Stimulated activated CD8-positive, alpha-beta memory T cell treated with anti-CD3 and anti-CD28 coated beads, Interleukin-7, amount 100 ng/mL, for 48 hours (primary cell): Measurements from ENCODE around the gene CDC5L.

Experiments used
- DNase-seq, 2 donors: peaks; one replicate each; pipeline ENCODE4 v3.0.0-alpha.2; 2020; ENCODE audit warnings: low read depth in 1 of 2; ENCODE audit errors: extremely low read depth in 1 of 2

Gene CDC5L

DNA sequence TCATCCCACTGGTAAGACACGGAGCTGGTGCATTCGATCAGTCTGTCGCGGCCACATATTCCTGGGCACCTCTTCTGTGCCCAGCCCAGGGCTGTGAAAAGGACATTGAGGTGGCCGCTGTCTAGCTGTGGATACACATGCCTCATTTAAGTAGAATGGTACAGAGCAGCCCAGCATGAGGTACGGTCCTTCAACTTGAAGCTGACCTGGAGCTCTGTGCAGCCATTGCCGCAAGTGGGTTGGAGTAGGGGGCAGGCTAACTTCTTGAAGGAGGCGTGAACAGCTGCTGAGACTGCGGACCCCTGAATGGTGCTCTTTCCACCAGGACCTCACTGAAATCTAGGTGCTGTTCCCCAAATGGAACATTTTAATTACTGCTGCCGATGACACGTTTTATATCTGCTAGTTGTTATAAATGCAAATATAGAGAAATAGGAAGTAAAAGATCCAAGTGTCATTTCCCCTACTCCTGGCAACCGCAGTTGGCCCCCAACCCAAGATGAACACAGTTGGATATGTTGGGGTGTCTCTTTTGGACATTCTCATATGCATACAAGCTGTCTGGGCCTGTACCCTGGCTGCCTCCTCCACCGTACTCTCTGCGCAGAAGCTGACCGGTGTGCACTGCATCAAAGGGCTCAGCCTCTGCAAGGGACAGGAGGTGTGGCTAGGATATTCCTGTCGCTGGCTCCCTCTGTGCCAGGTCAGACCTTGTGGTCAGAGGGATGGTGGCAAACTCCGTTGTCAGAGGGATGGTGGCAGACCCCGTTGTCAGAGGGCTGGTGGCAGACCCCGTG, 86.1 kb downstream of the CDC5L start:
- no peak for DNase-seq

DNA sequence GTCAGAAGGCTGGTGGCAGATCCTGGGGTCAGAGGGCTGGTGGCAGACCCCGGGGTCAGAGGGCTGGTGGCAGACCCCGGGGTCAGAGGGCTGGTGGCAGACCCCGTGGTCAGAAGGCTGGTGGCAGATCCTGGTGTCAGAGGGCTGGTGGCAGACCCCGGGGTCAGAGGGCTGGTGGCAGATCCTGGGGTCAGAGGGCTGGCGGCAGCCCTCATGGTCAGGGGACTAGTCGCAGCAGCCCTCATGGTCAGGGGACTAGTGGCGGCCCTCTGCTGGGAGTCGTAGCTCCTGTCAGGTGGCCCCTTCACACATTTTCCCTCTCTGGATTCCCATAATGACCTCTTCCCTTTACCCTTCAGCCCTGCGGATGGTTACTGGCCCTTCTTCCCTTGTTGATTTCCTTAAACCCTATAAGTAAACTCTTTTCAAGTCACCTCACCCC, 86.7 kb downstream of the CDC5L start:
- no peak for DNase-seq

DNA sequence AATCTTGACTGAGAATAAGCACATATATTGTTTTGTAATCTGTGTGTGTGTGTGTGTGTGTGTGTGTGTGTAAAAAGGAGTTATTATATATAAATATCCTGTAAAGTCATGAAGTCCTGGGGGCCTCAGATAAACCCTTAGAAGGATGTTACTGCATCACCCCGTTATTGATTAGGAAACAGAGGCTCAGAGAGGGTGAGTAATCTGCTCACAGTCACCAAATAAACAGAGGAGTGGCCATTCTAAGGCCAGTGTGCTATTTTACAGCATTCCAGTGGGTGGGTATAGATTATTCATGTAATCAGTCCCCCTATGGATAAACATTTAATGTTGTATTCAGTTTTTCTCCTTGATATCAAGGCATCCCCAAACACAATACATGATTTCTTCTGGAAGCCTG, 87.1 kb downstream of the CDC5L start:
- DNase-seq, result no peak

DNA sequence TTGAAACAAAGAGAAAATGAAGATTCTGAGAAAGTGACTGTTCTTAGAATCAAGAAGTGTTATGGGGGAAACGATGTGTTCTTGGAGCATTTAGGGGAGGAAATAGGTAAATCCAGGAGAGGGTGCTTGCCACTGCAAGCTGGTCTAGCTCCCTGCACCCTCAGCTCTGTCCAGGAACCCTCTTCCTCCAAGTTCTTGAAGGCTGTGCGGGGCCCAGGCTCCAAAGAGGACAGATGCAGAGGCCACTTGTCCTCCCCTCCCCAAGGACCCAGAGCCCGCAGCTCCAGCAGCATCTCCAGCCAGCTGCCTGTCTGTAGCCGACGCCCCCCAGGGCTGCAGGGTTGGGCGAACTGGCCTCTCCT, 87.9 kb downstream of the CDC5L start:
- DNase-seq, result no peak

DNA sequence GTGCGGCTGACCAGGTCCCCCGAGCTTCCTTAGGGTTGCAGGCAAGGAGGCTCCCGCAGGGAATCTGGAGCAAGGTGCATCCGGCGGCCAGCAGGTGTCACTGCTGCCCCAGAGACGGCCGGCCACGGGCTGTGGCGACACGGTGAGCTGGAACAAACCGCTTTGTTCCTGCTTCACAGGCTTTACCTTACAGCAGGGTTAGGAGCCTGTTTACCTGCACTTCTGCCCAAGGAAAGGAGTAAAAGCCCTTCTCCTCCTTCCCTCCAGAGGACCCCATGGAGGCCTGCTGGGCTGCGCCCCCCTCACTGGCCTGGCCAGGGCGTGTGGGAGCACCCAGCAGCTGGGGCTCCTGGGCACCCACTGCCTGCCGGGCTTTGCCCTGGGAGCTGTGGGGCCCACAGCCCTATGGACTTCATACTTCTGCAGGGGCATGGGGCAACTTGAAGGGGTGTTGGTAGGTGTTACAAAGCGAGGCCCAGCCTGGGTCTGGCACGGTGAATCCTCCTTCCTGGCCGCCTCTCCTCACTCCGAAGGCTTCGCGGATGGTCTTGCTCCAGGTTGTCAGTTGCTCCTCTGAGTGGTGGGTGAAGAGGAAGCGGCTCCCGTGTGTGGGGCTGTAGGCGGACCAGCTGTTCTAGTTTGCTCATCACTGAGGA, 88.4 kb downstream of the CDC5L start:
- DNase-seq, result peak; percentile 32 to 42

DNA sequence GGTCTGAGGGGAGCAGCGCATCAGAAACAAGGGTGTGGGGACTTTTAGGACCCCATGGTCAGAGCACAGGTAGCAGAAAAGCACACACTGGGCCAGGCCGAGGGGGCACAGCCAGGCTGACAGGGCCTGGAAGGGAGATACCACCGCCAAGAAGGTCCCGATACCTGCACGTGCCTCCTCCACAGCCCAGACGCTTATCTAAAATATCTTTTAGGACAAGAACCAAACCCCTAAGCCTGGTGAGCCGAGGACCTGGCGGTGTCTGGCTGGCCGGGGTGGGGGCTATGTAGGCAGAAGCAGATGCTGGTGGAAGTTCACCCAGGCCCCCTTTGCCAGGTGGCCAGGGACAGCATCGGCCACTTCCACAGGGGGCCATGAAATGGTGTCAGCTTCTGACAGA, 89.3 kb downstream of the CDC5L start:
- no peak for DNase-seq

DNA sequence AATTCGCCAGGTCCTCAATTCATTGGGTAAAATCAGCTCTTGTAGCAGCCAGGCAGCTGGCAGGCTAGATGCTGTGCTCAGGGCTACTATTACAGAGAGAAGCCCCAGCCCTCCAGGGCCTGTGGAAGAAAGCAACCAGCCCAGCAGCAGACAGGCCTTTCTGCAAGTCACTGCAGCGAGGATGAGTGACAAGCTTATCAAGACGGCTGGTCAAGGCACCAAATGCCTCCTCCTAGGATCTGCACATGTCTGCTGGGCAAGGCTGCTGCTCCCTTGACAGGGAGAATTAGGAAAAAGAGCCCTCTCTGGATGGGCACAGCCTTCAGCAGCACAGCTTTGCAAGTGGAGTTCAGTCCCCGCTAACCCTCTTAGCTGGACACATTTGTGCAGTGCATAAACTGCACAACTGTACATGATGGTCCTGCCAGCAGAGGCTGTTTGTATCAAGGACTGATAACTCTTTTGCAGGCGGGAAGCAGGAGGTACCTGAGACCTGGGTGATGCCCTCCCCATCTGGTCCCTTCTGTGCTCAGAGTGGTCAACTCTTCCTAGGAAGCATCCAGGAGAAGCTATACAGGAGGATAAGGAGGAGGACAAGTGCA, 89.9 kb downstream of the CDC5L start:
- DNase-seq, result no peak

DNA sequence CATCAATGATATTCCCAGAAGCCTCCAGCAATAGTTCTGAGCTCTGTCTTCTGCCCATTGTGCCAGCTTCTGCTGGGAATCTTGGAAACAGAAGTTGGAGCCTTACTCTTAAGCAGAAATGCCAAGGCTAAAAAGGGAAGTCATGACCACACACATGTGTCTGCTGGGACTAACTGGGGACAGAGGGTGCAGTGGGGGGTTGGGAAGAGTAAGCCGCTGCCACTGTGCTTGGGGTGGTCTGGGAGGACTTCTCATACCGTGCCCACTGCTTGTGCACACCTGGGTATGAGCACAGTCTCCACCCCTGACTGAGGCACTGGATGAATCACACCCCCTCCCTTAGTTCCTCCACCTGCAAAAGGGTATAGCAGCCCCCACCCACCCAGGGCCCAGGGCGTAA, 90.7 kb downstream of the CDC5L start:
- DNase-seq, result no peak

DNA sequence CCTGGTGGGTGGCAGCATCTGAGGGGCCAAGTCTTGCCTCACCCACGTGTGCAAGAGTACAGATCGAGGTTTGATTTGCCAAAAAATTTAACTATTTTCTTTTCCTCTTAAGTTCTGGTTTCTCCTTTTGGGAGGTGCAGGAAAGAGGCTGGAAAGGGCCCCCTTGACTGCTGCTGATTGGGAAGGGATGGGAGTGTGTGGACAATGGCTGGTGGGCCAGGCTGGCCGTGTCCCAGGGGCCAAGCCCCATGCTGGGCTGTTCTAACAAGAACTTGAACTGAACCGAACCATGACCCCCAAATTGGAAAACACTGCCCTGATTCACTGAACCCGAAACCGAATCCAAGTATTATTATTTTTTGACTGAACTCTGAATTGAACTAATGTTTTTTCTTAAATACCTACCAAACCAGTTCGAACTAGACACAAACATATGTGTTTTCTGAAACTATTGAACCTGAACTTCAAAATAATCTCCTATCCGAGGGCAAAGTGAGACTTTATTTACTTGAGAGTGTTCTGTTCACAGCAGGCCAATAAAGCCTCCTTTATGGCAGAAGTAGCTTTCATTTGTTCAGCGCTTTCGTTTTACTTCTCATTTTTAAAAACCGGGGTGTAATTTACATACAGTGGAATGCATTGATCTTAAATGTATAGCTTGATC, 91.2 kb downstream of the CDC5L start:
- DNase-seq, result no peak

DNA sequence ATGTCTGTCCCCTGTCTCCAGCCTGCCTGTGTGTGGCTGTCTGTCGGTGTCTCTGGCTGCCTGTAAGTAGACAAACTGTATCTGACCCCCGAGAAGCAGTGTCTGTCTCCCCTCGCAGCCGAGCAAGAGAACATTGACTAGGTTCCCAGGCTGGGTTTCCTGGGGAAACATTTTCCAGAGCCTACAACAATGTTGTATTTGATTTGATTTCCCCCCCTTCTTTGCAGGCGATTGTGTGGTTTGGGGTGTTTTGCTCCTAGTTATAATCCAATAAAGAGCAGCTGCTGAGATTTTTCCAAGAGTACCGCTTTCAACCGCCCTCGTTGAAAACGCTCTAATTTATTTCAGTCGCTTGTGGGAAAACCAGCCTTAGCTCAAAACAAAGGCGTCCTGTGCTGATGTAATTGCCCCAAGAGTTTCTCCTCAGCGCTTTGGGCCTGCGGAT, 92.6 kb downstream of the CDC5L start:
- DNase-seq, result no peak

DNA sequence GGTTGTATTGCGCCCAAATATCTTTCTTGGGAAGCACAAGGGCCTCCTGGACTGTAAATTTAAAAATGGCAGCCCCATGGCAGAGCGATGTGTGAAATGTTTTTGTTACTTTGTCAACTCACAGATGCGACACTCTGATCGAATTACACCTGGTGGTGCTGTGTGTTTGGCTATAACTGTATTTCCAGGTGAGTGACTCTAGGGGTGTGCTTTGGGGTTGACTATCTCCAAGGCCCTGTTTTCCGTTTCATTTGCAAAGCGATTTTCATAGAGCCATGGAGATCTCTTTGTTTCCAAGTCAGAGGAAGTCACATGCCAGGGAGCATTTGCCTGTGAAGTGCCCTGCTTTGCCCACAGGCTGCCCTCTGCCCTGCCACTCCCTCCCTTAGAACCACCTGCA, 93.5 kb downstream of the CDC5L start:
- DNase-seq, result no peak

DNA sequence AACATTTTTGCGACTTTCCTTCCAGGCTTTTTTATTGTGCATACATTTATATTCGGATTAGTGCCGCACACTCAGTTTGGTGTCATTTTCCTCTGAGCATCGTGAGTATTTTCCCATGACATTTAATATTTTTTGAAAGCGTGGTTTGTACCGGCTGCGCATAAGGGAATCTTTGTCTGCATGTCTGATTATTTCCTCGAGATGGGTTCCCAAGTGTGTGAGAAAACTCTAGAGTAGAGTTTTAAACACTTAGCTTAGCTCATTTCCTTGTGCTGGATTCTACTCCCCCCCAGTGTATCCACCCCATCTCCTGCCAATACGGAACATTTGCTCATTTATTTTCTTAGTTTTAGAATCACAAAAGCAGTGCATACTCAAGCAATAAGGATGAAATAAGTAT, 94.3 kb downstream of the CDC5L start:
- DNase-seq, result no peak

DNA sequence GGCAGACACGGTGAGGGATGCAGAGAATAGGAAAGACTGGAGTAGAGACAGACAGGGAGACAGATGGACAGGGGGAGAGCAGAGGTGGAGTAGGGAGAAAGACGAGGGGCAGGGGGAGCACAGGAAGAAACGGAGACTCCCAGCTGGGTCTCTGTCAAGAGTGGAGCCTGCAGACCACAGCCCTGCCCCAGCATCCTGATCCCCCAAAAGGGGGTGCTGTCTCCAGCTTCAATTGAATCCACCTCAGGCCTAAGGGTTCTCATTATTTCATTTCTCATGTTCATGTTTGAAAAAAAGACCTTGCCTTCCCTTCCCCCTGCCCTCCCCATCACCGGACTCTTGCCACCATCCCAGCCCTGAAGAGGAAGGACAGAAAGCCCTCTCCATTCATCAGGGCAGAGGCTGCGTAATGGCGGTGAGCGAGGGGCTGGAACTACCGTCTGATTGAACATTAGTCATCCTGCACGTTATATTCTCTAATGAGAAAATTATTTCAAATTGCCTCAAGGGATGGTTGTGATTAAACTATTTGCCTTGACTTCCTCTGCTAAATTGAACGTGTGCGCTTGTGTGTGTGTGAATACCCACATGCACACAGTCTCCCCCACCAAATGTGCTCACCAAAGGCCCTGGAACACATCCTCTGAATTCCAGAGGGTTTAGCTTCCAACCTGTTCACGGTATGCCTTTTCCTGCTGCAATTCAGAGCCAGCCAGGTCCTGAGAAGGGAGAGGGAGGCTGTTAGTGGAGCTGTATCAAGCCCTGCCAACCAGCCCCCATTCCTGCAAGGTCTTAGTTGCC, 98.3 kb downstream of the CDC5L start:
- DNase-seq, result no peak

DNA sequence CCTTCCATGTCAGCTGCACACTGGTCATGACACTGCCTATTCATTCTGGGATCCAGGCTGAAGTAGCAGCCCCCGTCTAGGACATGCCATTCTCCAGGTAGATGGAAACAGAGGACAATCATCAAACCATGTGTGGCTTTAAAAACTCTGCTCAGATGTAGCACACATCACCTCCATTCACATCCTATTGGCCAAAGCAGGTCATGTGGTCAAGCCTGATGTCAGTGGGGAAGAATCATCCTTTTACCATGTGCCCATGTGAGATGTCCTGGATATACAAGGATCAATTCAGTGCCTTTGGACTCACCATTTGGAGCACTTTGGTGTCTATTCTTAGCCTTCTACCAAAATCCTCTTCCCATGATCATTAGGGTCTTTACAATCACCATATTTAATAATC, 99.5 kb downstream of the CDC5L start:
- DNase-seq, result no peak

DNA sequence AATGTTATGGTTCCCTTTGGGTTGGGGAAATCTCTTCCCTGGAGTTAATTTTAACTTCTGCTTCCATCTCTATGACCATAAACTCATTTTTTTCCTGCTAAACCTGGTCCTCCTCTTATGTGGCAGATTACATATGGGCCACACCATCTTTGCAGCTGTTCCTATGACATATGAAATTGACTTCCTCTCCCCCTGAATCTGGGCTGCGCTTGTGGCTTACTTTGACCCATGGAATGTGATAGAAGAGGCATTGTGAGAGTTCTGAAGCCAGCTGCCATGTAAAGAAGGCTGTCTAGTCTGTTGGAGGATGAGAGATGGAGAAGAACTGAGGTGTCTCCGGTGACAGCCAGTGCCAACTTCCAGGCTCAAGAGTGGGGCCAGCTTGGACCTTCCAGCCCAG, 100.1 kb downstream of the CDC5L start:
- no peak for DNase-seq

DNA sequence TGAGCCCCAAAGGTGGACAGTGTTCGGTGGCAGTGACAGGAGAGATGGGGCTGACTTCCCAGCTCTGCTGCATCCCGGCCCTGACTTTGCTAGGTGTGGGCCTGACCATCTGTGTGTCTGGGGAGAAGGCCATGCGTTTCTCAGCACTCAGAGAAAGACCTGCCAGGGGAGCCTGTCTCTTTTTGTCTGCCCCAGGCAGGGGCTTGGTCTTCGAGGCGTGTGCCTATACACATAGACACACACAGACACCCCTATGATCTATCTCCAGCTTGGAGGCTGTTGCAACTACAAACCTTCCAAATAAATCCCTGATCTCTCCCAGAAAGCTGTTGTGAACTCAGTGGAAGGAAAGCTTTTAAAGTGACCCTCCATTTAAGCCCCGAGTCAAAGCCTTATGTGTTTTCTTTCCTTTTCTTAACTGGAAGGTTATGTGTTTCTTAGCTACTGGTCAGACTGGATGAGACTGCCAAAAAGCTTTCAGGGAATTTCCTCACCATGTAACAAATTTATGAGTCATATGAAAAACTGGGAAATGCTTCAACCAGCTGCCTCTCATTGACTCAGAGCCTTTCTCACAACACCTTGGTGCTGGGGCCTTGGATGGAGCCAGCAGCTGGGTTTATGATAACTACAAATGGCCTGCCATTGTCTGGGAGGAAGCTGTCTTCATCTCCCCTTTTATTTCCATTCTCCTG, 102.6 kb downstream of the CDC5L start:
- DNase-seq, result no peak

DNA sequence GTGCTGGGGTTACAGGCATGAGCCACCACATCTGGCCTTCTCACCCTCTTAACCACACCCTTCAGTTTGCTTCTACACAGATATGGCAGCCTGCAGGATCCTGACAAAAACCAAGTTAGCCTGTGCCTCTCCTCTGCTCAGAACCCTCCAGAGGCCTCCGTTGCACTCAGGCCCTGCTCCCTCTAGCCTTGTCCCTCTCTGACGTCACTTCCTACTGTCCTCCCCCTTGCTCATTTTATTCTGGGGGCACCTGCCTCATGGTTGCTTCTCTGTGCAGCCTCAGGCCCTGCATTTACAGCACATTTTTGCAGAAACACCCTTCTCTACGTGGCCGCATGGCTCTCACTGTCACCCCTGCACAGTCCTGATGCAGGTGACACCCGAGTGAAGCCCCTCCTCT, 105.6 kb downstream of the CDC5L start:
- DNase-seq, result no peak

DNA sequence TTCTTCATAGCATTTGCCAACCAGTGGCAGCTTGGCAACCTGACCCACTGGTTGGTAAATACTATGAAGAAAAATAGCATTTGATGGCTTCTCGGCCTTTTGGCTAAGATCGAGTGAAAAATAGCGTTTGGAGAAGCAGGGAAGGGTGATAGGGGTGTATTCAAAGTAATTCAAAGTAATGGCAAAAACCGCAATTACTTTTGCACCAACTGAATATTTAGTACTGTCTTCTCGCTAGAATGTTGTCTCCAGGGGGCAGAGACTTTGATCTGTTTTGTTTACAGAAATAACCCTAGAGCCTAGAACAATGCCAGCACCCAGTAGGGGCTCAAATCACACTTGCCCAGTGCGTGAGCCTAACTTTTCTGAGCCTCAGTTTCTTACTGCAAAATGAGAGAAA, 106.1 kb downstream of the CDC5L start:
- no peak for DNase-seq

DNA sequence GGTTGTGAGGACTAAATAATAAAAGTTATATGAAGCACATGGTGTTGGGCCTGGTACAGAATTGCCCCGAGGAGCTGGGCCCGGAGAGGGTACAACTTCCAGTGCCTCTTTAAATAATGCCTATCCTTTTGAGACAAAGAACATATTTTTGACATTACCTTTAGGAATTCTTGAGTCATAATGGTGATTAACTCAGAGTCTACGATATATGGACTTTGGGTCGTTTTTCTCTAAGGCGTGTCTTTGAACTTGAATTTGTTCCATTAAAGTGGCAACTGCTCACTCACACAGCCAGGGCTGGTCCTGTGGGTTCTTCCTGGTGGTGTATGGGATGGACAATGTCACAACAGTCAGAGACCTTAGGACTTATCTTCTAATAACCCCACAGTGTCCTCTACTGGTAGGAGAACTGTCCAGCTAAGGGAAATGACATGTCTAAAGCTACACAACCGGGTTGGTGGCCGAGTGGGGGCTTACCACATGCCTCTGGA, 106.5 kb downstream of the CDC5L start:
- no peak for DNase-seq
